D341Med (cell line): Measurements from ENCODE around the gene LMO1.

Experiments used
- DNase-seq: peaks from one replicate; pipeline ENCODE4 v3.0.0; 2012; ENCODE audit warnings: low spot score

LMO1 gene

DNA sequence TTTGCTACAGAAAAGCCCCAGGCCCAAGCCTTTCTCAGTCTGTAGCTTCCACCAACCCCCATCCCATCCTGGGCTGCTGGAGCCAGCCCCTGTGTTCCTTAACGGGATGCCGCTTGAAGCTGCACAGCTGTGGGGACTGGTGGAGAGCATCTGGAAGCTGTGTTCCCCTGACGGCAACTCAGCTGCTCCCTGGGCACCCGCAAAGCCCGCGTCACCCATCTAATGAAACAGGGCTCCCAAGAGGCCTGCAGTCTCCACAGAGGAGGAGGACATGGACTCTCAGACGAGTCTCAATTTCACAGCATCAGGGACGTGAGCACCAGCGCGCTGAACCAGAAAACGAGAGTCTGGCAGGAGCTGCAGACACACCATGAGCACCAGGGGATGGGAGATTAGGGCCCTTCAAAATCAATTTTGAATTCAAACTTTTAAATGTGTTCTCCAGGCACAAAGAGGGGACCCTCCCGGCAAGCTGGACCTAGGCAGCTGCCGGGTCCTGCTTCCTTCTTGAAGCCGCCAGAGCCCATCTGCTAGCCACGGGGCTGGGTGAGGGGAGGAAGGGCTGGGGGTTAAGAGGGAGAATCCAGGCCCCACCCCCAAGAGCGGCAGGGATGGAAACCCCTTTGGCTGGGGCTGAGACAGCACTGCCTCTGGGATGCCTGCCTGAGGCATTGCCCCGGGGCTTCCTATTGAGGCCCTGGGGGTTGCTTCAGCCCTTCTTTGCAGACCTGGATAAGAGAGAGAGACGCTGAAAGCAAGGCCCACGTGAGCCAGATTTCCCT is 21.0 kb downstream of the LMO1 start:
- no peak for DNase-seq

DNA sequence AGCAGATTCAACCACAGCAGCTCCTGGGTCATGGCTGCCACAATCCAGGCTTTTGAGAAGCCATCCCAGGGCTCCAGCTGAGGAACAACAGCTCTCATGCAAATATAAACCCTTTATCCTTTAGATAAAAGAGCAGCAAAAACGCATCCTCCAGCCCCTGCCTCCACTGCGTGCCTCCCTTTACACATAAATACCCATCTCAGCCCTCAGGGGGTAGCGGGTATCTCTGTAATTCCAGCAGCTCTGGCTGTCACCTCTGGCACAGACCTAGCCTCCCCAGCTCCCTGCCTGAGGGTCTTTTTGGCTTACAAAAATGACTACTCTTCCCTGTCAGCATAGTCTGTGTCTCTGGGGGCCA is 21.6 kb downstream of the LMO1 start:
- DNase-seq: no peak

DNA sequence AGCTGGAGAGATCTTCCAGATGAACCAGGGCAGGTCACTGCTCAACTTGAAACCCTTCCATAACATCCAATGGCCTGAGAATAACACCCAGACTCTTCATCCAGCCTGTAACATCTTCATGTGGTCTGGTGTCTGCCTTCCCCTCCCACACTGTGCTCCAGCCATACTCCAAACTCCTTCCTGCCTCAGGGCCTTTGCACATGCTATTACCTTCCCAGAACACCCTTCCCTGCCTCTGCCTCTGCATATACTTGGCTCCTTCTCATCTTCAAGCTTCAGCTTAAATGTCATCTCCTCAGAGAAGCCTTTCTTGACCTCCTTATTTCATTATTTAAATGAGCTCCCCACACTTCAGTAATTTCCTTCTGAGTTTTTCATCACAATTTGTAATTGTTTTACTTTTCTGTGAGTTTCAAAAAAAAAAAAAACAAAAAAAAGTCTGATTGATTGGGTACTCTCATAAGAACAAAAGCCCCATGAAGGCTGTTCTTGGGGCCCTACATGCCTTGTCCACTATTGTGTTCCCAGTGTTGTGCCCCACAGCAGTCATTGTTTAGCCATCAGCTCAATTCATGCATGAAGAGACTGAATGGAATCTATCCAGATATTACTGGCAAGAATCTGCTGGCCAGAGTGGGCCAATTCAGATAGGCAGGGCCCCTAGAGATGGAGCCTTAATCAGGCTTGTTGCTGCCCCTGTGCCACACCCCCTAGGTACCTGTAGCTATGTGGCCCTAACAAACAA is 22.1 kb downstream of the LMO1 start:
- DNase-seq: no peak

DNA sequence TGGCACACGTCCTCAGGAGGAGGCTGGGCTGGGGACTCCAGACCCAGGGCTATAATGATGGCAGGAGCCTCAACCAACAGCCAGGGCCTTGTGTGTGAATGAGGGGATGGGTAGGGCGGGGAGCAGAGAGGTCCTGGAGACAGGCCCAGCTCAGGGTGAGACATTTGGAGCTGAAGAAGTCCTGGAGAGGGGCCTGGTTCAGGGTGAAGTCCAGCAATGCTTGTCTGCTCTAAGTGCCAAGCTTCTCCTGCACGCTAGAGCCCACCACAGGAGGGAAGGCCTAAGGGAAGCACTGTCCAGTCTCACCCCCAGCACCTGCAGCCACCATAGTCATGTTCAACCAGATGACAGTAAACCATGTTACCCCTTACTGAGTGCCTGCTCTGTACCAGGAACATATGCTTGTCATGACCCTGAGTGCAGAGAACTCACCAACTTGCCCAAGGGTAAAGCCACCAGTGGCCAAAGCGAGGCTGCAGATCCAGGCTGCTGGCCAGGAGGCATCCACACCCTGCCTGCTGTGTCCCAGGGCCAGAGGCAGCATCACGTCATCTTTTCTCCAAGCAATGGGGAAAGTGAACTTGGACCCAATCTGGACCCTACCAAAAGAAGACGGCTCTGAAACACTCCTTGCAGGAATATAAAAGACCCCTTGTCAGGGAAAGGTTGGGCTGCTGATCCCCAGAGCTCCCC is 24.0 kb downstream of the LMO1 start:
- no peak for DNase-seq

DNA sequence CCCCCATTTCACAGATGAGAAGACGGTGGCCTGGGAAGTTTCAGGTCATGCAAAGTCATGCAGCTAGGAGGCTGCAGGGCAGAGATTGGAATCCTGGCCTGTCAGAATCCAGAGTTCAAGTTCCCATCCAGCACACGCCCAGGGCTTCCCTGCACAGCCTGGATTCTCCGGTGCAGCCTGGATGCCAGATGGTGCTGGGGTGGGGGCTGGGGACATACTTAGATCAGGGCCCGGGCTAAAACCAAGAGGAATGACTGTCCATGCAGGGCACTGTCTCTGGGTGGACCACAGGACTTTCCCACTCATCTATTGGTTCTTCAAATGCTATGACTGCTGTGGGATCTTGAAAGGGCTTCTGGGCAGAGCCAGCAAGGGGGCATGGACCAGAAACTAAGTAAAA is 24.6 kb downstream of the LMO1 start:
- no peak for DNase-seq

DNA sequence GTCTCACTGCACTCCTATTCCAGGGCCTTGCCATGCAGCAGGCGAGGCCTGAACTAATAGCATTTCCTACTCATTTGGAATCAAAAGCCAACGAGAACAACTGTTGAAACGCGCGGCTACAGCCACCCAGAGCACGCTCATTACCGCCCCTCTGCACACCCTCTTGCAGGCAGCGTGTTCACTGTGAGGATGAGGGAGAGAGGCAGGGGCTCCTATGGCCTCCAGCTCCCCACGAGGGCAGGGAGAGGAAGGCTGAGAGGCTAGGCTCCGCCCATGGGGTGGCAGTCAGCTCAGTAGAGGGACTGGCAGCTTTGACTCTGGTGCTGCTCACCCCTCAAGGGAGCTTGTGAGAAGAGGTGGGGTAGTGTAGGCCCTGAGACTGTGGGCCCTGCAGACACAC is 26.2 kb downstream of the LMO1 start:
- DNase-seq: no peak

DNA sequence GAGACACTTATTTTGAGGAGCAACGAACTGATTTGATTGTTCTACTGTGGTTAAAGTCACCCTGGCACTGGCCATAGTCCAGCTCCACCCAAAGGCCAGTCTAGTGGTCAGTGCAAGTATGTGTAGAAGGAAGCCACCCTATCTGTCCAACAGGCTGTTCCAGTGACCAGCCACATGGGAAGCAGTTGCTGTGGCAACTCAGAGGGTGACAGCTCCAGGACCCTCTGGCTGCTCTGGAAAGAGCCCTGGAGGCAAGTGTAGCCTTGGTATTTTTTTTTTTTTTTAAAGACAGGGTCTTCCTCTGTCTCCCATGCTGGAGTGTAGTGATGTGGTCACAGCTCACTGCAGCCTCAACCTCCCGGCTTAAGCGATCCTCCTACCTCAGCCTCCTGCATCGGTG is 27.8 kb downstream of the LMO1 start:
- no peak for DNase-seq

DNA sequence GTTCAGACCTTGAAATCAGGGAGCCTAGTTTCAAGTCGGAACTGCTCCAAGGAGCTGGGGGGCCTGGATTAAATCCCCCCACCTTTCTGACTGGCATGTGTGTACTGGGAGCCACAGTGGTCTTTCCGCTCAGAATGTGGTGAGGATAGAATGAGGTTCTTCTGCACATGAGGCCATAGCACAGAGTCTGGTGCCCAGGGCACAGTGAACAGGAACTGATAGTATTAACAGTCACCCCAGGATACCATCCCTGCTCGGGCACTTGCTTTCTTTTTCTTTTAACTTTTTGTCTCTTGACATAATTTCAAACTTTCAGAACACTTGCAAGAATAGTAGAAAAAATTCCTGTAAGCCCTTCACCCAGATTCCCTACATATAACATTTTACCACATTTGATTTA is 28.8 kb downstream of the LMO1 start:
- no peak for DNase-seq

DNA sequence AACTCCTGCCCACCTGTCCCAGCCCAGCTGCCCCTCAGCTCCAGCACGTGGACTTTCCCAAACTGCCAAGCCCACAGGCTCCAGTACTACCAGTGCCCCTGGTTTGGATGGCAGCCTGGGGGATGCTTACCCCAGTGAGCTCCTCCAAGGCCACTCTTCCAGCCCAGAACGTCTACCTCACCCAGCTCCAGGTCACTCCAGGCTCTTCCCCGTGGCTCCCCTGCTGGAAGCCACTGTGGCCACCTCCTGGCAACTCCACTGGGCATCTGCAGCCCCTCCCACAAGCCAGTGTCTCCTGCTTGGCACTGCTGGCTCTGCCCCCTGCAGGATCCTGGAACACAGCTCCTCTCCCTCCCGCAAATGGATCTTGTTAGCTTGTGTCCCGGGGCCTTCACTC is 29.3 kb downstream of the LMO1 start:
- no peak for DNase-seq

DNA sequence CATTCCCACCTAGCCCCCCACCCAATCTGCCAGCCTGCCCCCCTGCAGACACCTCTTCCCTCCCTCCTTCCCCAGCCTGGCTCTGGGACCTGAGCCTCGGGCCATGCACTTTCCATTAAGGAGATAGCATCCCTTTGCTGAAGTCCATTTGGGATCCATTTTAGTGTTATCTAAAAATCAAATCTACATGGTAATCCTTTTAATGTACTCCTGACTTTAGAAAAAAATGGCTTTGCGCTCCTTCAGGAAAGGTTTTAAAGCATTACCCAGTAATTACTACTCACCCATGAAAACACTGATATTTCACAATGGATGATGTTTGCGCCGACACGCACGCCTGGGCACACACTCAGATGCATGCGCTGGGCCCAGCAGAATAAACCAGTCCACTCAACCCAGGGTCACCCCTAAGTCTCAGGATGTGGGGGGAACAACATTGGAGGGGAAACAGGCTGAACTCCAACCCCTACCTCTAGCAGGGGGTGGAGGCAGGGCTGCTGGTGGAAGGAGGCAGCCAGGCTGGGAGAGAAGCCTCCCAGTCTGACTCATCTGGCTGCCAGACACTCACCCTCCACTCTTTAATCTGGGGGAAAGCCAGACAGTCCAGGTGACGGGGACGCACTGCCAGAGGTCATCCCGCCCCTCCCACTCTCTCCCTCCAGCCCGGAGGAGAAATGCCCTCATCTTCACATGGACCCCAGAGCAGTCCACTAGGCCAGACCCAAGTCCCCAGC is 29.8 kb downstream of the LMO1 start:
- no peak for DNase-seq

DNA sequence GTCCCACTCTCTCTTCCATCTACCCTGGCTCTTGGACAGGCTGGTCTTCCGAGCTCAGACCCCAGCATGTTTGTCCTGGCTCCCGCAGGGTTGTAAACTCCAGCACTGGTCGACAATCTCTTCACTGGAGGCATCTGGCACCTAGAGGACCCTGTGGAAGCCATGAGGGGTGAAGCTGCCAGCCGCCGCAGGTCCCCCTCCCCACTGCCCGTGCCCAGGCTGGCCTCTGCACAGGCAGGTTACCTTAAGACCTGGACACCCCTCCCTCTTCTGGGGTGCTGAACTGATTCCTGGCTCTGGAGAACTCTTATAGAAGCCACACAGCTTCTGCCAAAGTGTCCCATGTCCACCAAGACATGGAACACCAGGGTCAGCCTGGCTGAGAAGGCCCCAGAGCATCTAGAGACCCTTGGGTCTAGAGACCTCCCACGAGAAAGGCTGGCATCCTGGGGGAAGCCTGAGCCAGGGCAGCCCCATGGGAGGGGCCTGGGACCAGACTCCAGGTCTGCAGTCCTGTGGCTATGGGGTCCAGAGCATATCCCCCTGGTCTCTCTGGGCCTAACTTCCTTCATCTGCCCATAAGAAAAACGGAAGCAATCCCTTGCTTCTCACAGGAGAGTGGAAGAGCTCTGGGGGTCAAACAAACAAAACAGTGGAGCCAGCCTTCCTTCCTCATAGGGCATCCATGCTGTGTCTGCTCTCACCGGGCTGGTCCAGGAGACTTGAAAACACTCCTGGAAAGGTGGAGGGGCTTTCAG is 30.6 kb downstream of the LMO1 start:
- DNase-seq: no peak

DNA sequence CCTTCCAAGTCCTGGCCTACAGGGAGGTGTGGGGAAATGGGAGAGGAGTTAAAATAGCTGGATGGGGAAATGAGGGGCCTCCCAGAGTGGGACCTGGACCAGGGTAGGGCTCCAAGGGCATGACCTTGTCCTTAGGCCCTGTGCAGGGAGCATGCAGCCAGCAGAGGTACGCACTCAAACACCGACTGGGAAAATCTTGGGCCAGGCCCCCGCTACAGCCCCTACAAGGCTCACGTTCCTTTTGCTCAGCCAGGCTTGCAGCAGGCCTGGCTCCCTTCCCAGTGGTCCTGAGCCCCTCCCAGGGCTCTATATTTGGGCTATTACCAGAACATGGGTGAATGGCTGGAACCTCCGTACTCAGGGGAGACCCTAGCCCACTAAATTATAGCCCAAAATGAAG is 31.3 kb downstream of the LMO1 start:
- no peak for DNase-seq

DNA sequence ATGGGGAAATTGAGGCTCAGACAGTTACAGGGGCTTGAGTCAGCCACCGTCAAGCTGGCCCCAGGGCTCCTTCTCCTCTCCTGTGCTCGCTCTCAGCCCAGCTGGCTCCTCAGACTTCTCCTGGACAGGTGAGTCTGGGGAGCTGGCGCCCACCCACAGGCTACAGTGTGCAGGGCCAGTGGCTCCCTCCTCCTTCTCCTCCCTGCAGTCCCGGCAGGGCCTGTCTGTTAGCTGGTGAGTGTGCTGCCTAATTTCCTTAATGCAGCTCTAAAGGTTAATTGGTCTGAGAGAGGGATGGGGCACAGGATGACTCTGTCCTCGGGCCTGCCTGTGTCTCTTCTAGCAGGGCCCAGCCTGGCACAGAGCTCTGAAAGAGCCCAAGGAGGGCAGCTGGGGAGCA is 31.7 kb downstream of the LMO1 start:
- no peak for DNase-seq

DNA sequence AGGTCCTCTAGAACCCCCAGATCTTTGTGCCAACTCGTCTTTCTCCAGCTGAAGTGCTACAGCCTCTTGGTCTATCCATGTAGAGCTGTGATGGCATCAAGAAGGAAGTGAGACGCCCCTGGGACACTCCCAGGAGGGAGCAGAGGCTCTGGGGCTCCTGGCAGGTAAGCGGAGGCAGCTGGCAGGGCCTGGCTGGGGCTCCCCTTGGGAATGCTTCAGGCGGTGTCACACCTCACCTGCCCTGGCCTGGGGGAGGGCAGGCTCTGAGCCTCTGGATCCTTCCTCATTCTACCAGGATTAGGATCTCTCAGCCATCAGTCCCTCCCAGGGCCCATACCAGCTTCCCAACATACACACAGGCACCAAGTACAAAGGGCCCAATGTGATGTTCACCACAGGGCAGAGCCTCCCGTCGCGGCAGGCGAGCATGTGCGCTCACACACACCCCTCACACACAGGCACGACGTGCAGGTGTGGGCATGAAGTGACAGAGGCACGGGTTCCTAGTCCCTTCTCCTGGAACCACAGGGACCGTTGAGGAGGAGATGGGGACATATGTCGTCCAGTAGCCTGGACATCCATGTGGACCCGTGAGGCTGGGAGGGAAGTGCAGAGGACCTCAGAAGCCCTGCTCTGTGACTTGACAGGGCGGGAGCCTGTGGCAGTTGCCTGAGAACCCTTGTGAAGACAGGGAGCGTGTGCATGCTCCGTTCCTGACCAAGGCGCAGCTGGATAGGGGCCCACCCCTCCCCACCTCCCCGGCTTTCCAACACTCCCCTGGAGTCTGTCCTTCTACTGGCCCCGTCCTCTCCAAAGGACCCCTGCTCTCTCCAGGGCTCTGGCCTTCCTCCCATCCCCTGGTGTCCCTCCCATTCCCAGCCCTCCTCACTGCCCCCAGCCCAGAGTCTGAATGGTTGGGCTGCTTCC is 32.5 kb downstream of the LMO1 start:
- no peak for DNase-seq

DNA sequence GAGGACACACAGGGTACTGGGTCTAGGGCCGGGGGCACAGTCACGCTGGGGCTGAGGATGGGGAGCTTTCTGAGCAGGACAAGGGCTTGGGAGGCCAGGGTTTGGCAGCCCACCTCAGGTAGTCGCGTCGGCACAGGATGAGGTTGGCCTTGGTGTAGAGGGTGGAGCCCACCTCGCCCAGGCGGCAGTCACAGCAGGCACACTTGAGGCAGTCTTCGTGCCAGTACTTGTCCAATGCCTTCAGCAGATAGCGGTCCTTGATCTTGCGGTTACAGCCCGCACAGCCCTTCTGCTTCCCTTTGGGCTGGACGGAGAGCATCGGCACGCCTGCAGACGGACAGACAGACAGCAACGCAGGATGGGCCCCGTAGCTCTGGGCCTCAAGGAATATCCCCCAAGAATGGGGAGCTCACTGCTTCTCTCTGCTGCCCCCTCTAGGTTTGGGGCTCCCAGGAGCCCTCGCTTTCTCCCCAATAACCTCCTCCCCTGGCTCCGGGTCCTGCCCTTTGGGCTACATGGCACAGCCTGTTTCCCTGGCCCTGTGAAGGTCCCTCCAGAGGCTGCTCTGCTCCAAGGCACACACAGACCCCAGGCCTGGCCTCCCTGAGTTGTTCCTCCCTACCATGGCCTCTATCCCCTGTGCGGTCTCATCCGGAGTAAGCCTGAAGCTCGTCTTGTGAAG is 33.4 kb downstream of the LMO1 start:
- no peak for DNase-seq

DNA sequence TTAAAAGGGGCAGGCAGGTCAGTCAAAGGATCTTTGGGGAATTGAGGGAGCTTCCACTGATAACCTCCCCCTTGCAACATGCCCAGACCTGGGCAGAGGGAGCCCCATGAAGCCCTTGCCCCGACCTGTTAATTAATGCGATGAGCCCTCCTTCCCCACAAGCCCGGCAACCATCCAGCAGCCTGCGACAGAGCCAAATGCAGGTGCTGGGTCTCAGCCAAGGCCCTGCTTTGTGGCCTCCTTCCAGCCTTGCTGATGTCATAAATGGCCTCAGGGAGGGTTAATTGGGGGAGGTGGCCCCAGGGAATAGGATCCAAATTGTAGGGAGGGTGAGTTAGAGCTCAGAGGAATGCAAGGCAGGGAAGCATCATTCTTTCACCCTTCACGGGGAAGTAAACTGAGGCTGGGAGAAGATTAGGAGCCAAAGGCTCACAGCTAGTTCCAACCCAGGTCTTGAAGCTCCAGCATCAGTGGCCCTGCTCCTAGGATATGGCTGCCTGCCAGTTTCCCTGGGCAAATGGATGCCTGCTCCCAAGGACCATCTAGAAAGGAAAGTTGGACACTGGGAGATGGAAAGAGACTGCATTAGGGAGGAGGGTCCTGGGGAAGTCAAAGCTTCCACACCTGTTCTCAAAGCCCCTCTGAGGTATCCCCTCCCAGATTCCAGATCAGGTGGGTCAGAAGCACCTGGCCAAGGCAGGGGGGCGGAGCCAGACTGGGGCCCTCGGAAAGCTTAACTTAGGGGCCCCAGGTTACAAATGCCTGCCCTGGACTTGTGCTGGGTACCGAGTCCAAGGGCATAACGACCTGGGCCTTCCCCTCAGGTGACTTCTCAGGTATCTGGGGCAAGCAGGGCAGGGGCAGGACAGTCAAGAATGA is 34.1 kb downstream of the LMO1 start:
- peak; percentile 80 for DNase-seq

DNA sequence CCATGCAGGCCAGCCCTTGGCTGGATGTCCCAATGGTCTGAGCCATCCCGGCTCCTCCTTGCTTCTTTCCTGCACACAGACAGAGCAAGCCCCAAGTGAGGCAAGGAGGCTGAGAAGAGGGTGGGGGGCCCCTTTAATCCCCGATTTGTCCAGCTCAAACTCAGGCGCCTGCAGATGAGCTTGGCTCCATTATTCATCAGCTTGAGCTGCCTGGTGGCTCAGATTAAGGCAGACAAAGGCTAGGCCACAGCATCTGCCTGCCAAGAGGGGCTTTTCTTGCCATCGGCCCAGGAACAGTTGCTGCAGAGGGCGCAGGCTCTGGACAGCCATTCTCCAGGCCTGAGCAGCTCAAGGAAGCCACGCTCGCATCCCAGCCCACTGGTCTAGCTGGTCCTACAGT is 35.4 kb downstream of the LMO1 start:
- DNase-seq: peak; percentile 79

DNA sequence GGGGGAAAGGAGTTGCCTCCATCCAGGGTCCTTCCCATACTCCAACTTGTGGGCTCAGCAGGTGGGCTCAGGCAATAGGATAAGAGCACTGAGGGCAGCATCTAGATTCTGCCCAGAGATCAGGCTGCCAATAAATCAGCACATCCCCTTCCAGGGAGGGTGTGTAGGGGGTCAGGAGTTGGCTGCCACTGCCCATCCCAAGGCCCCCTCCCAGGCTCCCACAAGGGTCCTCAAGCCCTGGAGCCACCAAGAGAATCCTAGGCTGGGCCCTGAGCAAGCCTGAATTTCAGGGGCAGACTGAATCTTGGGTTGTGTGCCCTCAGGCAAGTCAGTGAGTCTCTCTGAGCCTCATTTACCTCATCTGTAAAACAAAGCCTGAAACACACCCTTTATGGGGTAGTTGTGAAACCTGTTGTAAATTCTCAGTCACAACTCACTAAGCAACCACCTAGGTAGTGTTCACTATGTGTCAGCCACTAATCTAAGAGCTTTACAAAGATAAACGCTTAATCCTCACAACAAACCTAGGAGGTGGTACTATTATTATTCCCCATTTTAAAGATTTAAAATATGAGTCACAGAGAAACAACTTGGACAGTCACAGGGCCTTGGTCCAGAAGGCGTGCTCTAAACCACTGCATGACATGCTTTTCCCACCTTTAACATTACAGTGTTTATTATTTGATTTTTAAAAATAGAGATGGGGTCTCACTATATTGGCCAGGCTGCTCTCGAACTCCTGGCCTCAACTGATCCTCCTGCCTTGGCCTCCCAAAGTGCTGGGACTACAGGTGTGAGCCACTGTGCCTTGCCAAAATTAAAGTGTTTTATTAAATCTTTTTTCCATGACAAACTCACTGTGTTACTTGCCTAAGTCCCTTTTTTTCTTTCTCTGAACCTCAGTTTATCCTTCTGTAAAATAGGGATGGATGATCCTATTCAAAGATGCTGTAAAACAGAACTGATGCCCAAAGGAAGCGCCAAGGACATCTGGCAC is 36.2 kb downstream of the LMO1 start:
- no peak for DNase-seq
